Psoas muscle (tissue), 8 donors: ENCODE results near the gene SMIM29. TPM values are rescaled to one million over a fixed set of nuclear protein-coding genes. Genes with fewer than 3 reads are reported as not detected.
"Not testable (repeated sequence)": the region's sequence is repeated elsewhere in the genome, so short reads cannot be mapped to it uniquely, and the experiment has no call there.

Experiments
- ATAC-seq, 4 donors: fragments of 200-7000 bp; cut with Tn5 transposase; one replicate each; pipeline ENCODE4 v1.9.1; 2020; ENCODE audit warnings: moderate library complexity in 3 of 4, mild to moderate bottlenecking in 2 of 4
- DNase-seq, 2 donors: peaks; one replicate each; pipeline ENCODE4 v3.0.0-alpha.2; 2020
- H3K27ac ChIP-seq: fragments of 200-600 bp; one replicate; pipeline ENCODE4 v1.8.0; 2022
- H3K27me3 ChIP-seq, 3 donors: fragments of 200-600 bp in 1 of 3; one replicate each; pipeline versions ENCODE4 v1.6.1 to v1.8.0; 2013 to 2022; ENCODE audit warnings: low read length in 2 of 3, mild to moderate bottlenecking in 2 of 3, moderate library complexity in 1 of 3; ENCODE audit not compliant: insufficient read depth in 3 of 3
- H3K36me3 ChIP-seq, 2 donors: fragments of 200-600 bp in 1 of 2; one replicate each; pipeline versions ENCODE4 v1.6.1 to v1.8.0; 2013 to 2022; ENCODE audit warnings: low read depth in 1 of 2, mild to moderate bottlenecking in 1 of 2, moderate library complexity in 1 of 2; ENCODE audit not compliant: insufficient read depth in 1 of 2
- H3K4me1 ChIP-seq: fragments of 200-600 bp; one replicate; pipeline ENCODE4 v1.8.0; 2022
- H3K4me3 ChIP-seq: fragments of 200-600 bp; one replicate; pipeline ENCODE4 v1.8.0; 2022; ENCODE audit warnings: mild to moderate bottlenecking
- H3K9me3 ChIP-seq: fragments of 200-600 bp; one replicate; pipeline ENCODE4 v1.8.0; 2022
- WGBS, 3 donors: extraction: QIAGEN DNeasy Blood & Tissue Kit; methylation state at CpG; one replicate each; pipeline versions ENCODE4 v1.1.6 to v1.1.7; 2013; 5-methylcytosine and 5-hydroxymethylcytosine counted together
- intact Hi-C, 2 donors: fragments of 100-400 bp; cut with DNase I; formaldehyde crosslinking; loops; one replicate each; pipeline versions ENCODE4 v1.11.0 to v1.14.2; 2022
- polyA plus RNA-seq, 3 donors: library from polyadenylated mRNA; stranded (reverse); fragments of 200-250 nt; gene quantifications; one replicate each; pipeline ENCODE4 v1.2.3, GENCODE V29; 2013
- total RNA-seq, 4 donors: library from RNA; stranded (reverse); fragmentation: NEBNext Ultra II Directional in 2 of 4; extraction: Animal tissue kit (Norgen Biotek cat#: 25700) in 2 of 4; gene quantifications; one replicate each; pipeline versions ENCODE4 v1.2.1 to v1.2.4, GENCODE V29; 2021 to 2023
- TF ChIP-seq, protein P1 (sequence below): fragments of 200-600 bp; IDR thresholded peaks from one replicate; pipeline ENCODE4 v1.8.0; 2022; ENCODE audit warnings: antibody characterized with exemption
- donor health status: healthy with polysubstance abuse.
- donor health status: DM: no; HTN: no; CAD: no; lungs with moderate emphysema.
- donor health status: Bipolar disorder and iron deficiency.
- donor health status: healthy.
- donor health status: DM: yes; HTN: yes; CAD: no.
- donor health status: DM: no; HTN: no; CAD: no.
- donor health status: DM: no; HTN: no; CAD: no.
- donor health status: DM: yes; HTN: yes; CAD: no.

SMIM29 gene
- total and polyA plus RNA-seq, 7 donors, result 14.4 to 100 (median 37.8) TPM

GRCh38 chr6:34247481-34248197 is 1.2 kb downstream of the SMIM29 start:
- ATAC-seq (no peak), DNase-seq (no peak)
- Histone ChIP-seq H3K9me3 (no peaks in the 10 kb centered on the region), H3K27me3 (no peaks in the 10 kb centered on the region), H3K27ac (peak overlapping the region; percentile 89), H3K4me3 (peak overlapping the region; percentile 72), H3K36me3 (peaks cover 0 to 12% of the 10 kb centered on the region in 2 donors), H3K4me1 (peaks cover 32% of the 10 kb centered on the region)
- intact Hi-C loops, result loop anchor here (2.0 kb wide), 2 partner anchors 145 to 167 kb away; partner anchors contain the start of gene NUDT3 (in 2 of the 2)
- TF ChIP-seq, protein P1, sequence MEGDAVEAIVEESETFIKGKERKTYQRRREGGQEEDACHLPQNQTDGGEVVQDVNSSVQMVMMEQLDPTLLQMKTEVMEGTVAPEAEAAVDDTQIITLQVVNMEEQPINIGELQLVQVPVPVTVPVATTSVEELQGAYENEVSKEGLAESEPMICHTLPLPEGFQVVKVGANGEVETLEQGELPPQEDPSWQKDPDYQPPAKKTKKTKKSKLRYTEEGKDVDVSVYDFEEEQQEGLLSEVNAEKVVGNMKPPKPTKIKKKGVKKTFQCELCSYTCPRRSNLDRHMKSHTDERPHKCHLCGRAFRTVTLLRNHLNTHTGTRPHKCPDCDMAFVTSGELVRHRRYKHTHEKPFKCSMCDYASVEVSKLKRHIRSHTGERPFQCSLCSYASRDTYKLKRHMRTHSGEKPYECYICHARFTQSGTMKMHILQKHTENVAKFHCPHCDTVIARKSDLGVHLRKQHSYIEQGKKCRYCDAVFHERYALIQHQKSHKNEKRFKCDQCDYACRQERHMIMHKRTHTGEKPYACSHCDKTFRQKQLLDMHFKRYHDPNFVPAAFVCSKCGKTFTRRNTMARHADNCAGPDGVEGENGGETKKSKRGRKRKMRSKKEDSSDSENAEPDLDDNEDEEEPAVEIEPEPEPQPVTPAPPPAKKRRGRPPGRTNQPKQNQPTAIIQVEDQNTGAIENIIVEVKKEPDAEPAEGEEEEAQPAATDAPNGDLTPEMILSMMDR, result no peak
- 80 to 88% (median 87%) methylated on average over 3 to 6 of the region's 6 CpGs for WGBS, 3 donors

GRCh38 chr6:34246563-34247391 is 2.0 kb downstream of the SMIM29 start:
- WGBS, 3 donors, result 53 to 71% (median 61%) methylated on average over 7 to 8 of the region's 8 CpGs
- H3K4me1 ChIP-seq, result peaks cover 32% of the 10 kb centered on the region
- peak overlapping the region; percentile 59 for H3K27ac ChIP-seq
- no peak overlapping the region for H3K4me3 ChIP-seq
- DNase-seq (peak in 1 of 2 donors; percentile 68), ATAC-seq (peak in 1 of 4 donors; percentile 3)
- TF ChIP-seq, protein P1, result peak; percentile 31
- H3K9me3 ChIP-seq, result no peaks in the 10 kb centered on the region
- intact Hi-C loops, result no loop called here
- H3K27me3 ChIP-seq, result no peaks in the 10 kb centered on the region
- H3K36me3 ChIP-seq, result peaks cover 0 to 21% of the 10 kb centered on the region in 2 donors

GRCh38 chr6:34246249-34246562 is 2.6 kb downstream of the SMIM29 start:
- peaks cover 32% of the 10 kb centered on the region for H3K4me1 ChIP-seq
- no peak overlapping the region for H3K4me3 ChIP-seq
- 73 to 85% (median 76%) methylated on average over 2 of the region's 2 CpGs for WGBS, 3 donors
- peaks cover 0 to 27% of the 10 kb centered on the region in 2 donors for H3K36me3 ChIP-seq
- ATAC-seq (no peak), DNase-seq (no peak)
- intact Hi-C loops, result no loop called here
- H3K27ac ChIP-seq, result peak overlapping the region; percentile 59
- H3K9me3 ChIP-seq, result no peaks in the 10 kb centered on the region
- H3K27me3 ChIP-seq, result no peaks in the 10 kb centered on the region
- TF ChIP-seq, protein P1, result no peak

DNA sequence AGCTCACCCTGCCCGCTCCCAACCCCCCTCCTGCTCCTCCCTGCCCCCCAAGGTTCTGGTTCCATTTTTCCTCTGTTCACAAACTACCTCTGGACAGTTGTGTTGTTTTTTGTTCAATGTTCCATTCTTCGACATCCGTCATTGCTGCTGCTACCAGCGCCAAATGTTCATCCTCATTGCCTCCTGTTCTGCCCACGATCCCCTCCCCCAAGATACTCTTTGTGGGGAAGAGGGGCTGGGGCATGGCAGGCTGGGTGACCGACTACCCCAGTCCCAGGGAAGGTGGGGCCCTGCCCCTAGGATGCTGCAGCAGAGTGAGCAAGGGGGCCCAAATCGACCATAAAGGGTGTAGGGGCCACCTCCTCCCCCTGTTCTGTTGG is 3.1 kb downstream of the SMIM29 start:
- H3K4me3 ChIP-seq, intact Hi-C loops, ATAC-seq, H3K27me3 ChIP-seq, DNase-seq, H3K9me3 ChIP-seq: not testable (repeated sequence)
- peaks cover 32% of the 10 kb centered on the region for H3K4me1 ChIP-seq
- 80 to 86% (median 81%) methylated on average over 6 to 7 of the region's 7 CpGs for WGBS, 3 donors
- H3K36me3 ChIP-seq, result peaks cover 0 to 31% of the 10 kb centered on the region in 2 donors
- H3K27ac ChIP-seq, result peak overlapping the region; percentile 59

- intact Hi-C loops, H3K27me3 ChIP-seq, H3K4me3 ChIP-seq, ATAC-seq, DNase-seq, H3K9me3 ChIP-seq: not testable (repeated sequence)
- peak overlapping the region; percentile 87 for H3K27ac ChIP-seq
- H3K4me1 ChIP-seq, result peaks cover 32% of the 10 kb centered on the region
- peaks cover 0 to 36% of the 10 kb centered on the region in 2 donors for H3K36me3 ChIP-seq
- 66 to 88% (median 80%) methylated on average over 12 to 13 of the region's 13 CpGs for WGBS, 3 donors
Measured at GRCh38 chr6:34245032-34245760, 3.6 kb downstream of the SMIM29 start.
